Measurements from ENCODE around the gene ALK.
"Not testable (repeated sequence)": the region's sequence is repeated elsewhere in the genome, so short reads cannot be mapped to it uniquely, and the experiment has no call there.

ALK gene

GRCh38 chr2:29750463-29750862 lies 170.9 kb downstream of the ALK start:
- not testable (repeated sequence) for H3K27me3 Mint-ChIP-seq; H3K4me1 Mint-ChIP-seq (ENCODE audit: low read depth); H3K4me3 Mint-ChIP-seq; H3K27ac Mint-ChIP-seq; H3K9me3 Mint-ChIP-seq (ENCODE audit: low read depth); H3K36me3 Mint-ChIP-seq

- Mint-ChIP-seq H3K36me3 (no peaks in the 10 kb centered on the region), H3K4me3 (no peak overlapping the region), H3K9me3 (ENCODE audit: low read depth) (no peaks in the 10 kb centered on the region), H3K27ac (no peak overlapping the region), H3K4me1 (ENCODE audit: low read depth) (no peaks in the 10 kb centered on the region), H3K27me3 (no peaks in the 10 kb centered on the region)
Measured at GRCh38 chr2:29749843-29750242, 171.5 kb downstream of the ALK start.

GRCh38 chr2:29749041-29749440 lies 172.3 kb downstream of the ALK start:
- Mint-ChIP-seq H3K4me3 (no peak overlapping the region), H3K36me3 (no peaks in the 10 kb centered on the region), H3K27me3 (peaks cover under 1% of the 10 kb centered on the region), H3K9me3 (ENCODE audit: low read depth) (no peaks in the 10 kb centered on the region), H3K27ac (no peak overlapping the region), H3K4me1 (ENCODE audit: low read depth) (no peaks in the 10 kb centered on the region)

GRCh38 chr2:29747786-29748470 lies 173.5 kb downstream of the ALK start:
- no peaks in the 10 kb centered on the region for H3K36me3 Mint-ChIP-seq
- no peaks in the 10 kb centered on the region for H3K4me1 Mint-ChIP-seq (ENCODE audit: low read depth)
- H3K9me3 Mint-ChIP-seq (ENCODE audit: low read depth), result no peaks in the 10 kb centered on the region
- H3K27me3 Mint-ChIP-seq, result peaks cover 2% of the 10 kb centered on the region
- H3K27ac Mint-ChIP-seq, result no peak overlapping the region
- no peak overlapping the region for H3K4me3 Mint-ChIP-seq

- Mint-ChIP-seq H3K36me3 (no peaks in the 10 kb centered on the region), H3K4me1 (ENCODE audit: low read depth) (no peaks in the 10 kb centered on the region), H3K4me3 (no peak overlapping the region), H3K27me3 (peaks cover 2% of the 10 kb centered on the region), H3K27ac (no peak overlapping the region), H3K9me3 (ENCODE audit: low read depth) (no peaks in the 10 kb centered on the region)
Measured at GRCh38 chr2:29744976-29745375, 176.4 kb downstream of the ALK start.

DNA sequence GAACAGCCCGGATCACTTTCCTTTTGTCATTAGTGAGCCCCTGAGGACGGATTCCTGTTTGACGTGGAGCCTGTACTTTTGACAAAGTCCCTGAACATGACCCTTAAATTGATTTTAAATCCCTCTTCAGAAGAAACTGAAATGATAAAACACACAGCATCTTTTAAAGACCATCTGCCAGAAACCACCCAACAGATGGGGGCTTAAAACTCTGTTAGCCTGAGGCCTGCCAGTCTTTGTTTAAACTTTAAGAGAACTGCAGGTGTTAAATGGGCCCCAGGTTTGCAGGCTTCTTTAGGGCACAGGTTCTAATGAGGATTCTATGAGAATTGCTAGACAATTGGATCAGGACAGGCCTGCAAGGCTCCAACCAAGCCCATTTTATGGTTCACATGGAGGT lies 177.9 kb downstream of the ALK start:
- H3K36me3 Mint-ChIP-seq, result no peaks in the 10 kb centered on the region
- H3K4me3 Mint-ChIP-seq, result no peak overlapping the region
- no peaks in the 10 kb centered on the region for H3K9me3 Mint-ChIP-seq (ENCODE audit: low read depth)
- peaks cover 2% of the 10 kb centered on the region for H3K27me3 Mint-ChIP-seq
- no peak overlapping the region for H3K27ac Mint-ChIP-seq
- H3K4me1 Mint-ChIP-seq (ENCODE audit: low read depth), result no peaks in the 10 kb centered on the region

DNA sequence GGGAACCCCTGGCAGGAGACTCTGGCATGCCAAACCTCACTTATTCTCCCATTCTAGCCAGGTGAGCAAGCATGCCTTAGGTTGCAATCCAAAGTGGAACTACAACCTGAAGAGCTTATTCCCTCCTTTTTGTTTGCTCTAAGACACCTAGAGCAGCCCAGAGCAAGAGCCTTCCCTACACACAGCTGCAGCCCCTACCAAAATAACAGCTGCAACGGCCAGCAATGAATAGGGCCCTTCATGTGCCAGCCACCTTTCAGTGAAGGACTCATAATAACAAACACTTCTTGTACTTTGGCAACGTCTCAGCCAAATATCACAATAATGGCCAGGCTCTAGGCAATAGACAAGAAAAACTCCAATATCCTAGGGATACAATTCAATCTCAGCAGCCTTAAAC lies 178.7 kb downstream of the ALK start:
- no peaks in the 10 kb centered on the region for H3K36me3 Mint-ChIP-seq
- H3K27me3 Mint-ChIP-seq, result peaks cover 6% of the 10 kb centered on the region
- H3K4me3 Mint-ChIP-seq, result no peak overlapping the region
- no peaks in the 10 kb centered on the region for H3K4me1 Mint-ChIP-seq (ENCODE audit: low read depth)
- H3K27ac Mint-ChIP-seq, result no peak overlapping the region
- no peaks in the 10 kb centered on the region for H3K9me3 Mint-ChIP-seq (ENCODE audit: low read depth)

DNA sequence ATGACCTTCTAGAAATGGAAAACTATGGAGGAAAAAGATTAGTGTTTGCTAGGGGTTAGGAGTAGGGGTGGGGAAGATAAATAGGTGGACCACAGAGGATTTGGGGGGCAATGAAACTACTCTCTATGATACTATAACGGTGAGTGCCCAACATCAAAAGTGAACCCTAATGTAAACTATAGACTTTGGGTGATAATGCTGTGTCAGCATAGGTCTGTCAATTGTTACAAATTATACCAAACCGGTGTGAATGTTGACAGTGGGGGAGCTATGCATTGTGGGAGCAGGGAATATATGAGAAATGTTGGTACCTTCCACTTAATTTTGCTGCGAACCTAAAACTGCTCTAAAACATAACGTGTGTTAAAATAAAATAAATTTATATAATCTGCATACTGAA lies 180.3 kb downstream of the ALK start:
- Mint-ChIP-seq H3K4me3 (no peak overlapping the region), H3K4me1 (ENCODE audit: low read depth) (no peaks in the 10 kb centered on the region), H3K27me3 (peaks cover 8% of the 10 kb centered on the region), H3K9me3 (ENCODE audit: low read depth) (no peaks in the 10 kb centered on the region), H3K27ac (no peak overlapping the region), H3K36me3 (no peaks in the 10 kb centered on the region)

GRCh38 chr2:29733965-29734364 lies 187.4 kb downstream of the ALK start:
- no peaks in the 10 kb centered on the region for H3K36me3 Mint-ChIP-seq
- no peak overlapping the region for H3K27ac Mint-ChIP-seq
- H3K27me3 Mint-ChIP-seq, result peaks cover 6% of the 10 kb centered on the region
- H3K9me3 Mint-ChIP-seq (ENCODE audit: low read depth), result no peaks in the 10 kb centered on the region
- no peaks in the 10 kb centered on the region for H3K4me1 Mint-ChIP-seq (ENCODE audit: low read depth)
- H3K4me3 Mint-ChIP-seq, result no peak overlapping the region

GRCh38 chr2:29733213-29733612 lies 188.2 kb downstream of the ALK start:
- H3K36me3 Mint-ChIP-seq, result no peaks in the 10 kb centered on the region
- no peaks in the 10 kb centered on the region for H3K4me1 Mint-ChIP-seq (ENCODE audit: low read depth)

GRCh38 chr2:29731948-29732347 lies 189.4 kb downstream of the ALK start:
- Mint-ChIP-seq H3K4me3 (no peak overlapping the region), H3K27ac (no peak overlapping the region), H3K36me3 (no peaks in the 10 kb centered on the region), H3K4me1 (ENCODE audit: low read depth) (no peaks in the 10 kb centered on the region), H3K27me3 (peaks cover 2% of the 10 kb centered on the region), H3K9me3 (ENCODE audit: low read depth) (no peaks in the 10 kb centered on the region)

More at GRCh38 chr2:29733213-29733612, 188.2 kb downstream of the ALK start:
- Mint-ChIP-seq H3K9me3 (ENCODE audit: low read depth) (no peaks in the 10 kb centered on the region), H3K4me3 (no peak overlapping the region), H3K27ac (no peak overlapping the region), H3K27me3 (peaks cover 4% of the 10 kb centered on the region)

DNA sequence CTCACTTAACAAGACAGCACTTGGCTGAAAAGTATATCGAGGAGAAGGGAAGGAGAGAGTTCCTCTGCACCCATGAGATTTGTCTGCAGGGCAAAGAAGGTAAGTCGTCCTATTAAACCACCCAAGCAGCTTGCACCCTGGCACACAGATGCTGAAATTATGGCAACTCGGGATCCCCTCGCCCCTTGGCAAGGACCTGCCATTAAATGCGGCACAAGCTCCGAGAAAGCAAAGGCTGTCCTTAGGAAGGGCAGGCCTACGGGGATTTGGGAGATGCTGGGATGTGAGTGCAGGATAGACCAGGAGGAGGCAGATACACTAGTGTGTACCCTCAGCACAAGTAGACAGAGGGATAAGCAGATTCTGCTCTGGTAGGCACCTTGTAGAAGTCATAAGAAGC lies 191.5 kb downstream of the ALK start:
- Mint-ChIP-seq H3K27ac (no peak overlapping the region), H3K4me1 (ENCODE audit: low read depth) (no peaks in the 10 kb centered on the region), H3K9me3 (ENCODE audit: low read depth) (no peaks in the 10 kb centered on the region), H3K4me3 (no peak overlapping the region), H3K36me3 (no peaks in the 10 kb centered on the region), H3K27me3 (no peaks in the 10 kb centered on the region)

DNA sequence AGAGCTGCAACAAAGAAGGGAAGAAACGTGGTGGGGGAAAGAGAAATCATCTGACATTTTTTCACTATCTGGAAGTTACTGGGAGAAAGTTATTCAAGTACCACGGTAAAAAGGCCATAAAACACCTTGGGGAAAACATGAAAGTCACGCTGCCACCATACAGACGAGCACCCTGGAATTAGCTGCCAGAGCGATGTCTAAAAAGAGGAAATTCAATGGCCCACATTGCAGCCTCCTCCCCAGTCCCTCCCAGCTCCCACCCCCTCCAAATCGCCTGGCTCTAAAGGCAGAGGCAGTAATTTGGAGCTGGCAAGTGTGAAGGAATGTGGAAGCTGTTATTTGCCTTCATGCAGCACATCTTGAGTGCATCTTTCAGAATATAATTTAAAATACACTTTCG lies 192.0 kb downstream of the ALK start:
- Mint-ChIP-seq H3K4me3 (no peak overlapping the region), H3K27ac (no peak overlapping the region), H3K9me3 (ENCODE audit: low read depth) (no peaks in the 10 kb centered on the region), H3K36me3 (no peaks in the 10 kb centered on the region), H3K27me3 (no peaks in the 10 kb centered on the region), H3K4me1 (ENCODE audit: low read depth) (no peaks in the 10 kb centered on the region)

DNA sequence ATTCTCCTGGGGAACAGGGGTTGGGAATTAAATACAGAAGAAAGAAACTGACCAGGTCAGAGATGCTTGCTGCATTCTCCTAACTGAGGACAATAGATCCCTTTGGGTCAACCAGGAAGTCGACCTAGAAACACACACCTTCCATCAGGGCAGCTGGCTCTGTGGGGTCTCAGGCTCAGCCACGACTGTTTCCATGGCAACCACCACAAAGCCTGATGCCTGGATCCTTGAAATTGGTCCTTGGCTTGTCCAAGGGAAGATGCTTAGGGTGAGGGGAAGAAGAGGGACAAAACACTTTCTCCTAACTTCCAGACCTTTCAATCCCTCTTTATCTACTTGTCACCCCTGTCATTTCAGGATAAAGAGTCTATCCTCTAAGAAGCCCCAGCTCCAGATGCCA lies 194.4 kb downstream of the ALK start:
- Mint-ChIP-seq H3K9me3 (ENCODE audit: low read depth) (no peaks in the 10 kb centered on the region), H3K27ac (no peak overlapping the region), H3K4me3 (no peak overlapping the region), H3K27me3 (peaks cover 2% of the 10 kb centered on the region), H3K4me1 (ENCODE audit: low read depth) (no peaks in the 10 kb centered on the region), H3K36me3 (no peaks in the 10 kb centered on the region)

DNA sequence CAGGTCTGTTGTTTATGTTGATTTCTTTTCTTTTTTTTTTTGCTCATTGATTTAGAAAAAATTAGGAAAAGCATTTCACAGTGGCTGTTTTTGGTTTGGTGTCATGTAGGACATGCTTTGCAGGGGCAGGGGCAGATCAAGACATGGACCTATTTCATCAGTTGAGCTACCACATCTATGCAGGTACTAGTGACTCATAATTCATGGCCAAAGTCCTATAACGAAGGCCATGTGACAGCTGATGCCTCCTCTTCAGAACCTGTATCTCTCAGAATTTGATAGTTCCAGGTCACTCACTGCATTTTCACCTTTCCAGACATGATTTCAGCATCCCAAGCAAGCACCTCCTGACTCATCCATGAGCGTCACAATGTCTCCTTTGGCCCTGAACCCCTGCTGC lies 195.8 kb downstream of the ALK start:
- peaks cover 2% of the 10 kb centered on the region for H3K27me3 Mint-ChIP-seq
- no peaks in the 10 kb centered on the region for H3K9me3 Mint-ChIP-seq (ENCODE audit: low read depth)
- H3K4me1 Mint-ChIP-seq (ENCODE audit: low read depth), result no peaks in the 10 kb centered on the region
- H3K4me3 Mint-ChIP-seq, result no peak overlapping the region
- no peak overlapping the region for H3K27ac Mint-ChIP-seq
- H3K36me3 Mint-ChIP-seq, result no peaks in the 10 kb centered on the region

DNA sequence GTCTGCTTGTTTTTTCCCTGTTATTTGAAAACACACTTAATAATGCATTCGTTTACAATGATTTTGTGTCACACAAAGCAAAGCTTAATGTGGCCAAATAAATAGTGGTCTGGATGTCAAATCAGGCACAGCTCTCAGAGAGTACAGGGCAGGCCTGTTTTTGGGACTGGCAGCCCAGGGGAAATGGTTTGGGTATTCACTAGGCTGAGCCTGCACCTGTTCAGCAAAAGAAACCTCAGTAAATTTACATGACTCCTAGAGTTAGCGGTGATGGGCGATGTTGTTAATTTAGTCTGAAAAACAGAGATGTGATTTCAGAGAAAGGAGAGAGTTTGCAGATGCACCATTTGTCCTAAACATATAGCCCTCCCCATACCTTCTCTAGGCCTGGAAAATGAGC lies 197.1 kb downstream of the ALK start:
- Mint-ChIP-seq H3K27me3 (peaks cover 2% of the 10 kb centered on the region), H3K27ac (no peak overlapping the region), H3K4me3 (no peak overlapping the region), H3K36me3 (no peaks in the 10 kb centered on the region), H3K9me3 (ENCODE audit: low read depth) (no peaks in the 10 kb centered on the region), H3K4me1 (ENCODE audit: low read depth) (no peaks in the 10 kb centered on the region)
